GM23248 (cell line): Measurements from ENCODE around the gene B4GALNT1.

ENCODE experiments used
- EZH2 ChIP-seq: fragments of 200-600 bp; sonication (generic); IDR thresholded peaks from 2 replicates; pipeline ENCODE4 v1.6.1; 2018; ENCODE audit warnings: antibody characterized with exemption, mild to moderate bottlenecking; ENCODE audit not compliant: insufficient read depth, poor library complexity, severe bottlenecking
- EZH2phosphoT487 ChIP-seq: fragments of 200-600 bp; sonication (generic); IDR thresholded peaks from 2 replicates; pipeline ENCODE4 v1.6.1; 2018; ENCODE audit warnings: antibody characterized with exemption, moderate library complexity, mild to moderate bottlenecking, low read depth; ENCODE audit not compliant: insufficient read depth

DNA sequence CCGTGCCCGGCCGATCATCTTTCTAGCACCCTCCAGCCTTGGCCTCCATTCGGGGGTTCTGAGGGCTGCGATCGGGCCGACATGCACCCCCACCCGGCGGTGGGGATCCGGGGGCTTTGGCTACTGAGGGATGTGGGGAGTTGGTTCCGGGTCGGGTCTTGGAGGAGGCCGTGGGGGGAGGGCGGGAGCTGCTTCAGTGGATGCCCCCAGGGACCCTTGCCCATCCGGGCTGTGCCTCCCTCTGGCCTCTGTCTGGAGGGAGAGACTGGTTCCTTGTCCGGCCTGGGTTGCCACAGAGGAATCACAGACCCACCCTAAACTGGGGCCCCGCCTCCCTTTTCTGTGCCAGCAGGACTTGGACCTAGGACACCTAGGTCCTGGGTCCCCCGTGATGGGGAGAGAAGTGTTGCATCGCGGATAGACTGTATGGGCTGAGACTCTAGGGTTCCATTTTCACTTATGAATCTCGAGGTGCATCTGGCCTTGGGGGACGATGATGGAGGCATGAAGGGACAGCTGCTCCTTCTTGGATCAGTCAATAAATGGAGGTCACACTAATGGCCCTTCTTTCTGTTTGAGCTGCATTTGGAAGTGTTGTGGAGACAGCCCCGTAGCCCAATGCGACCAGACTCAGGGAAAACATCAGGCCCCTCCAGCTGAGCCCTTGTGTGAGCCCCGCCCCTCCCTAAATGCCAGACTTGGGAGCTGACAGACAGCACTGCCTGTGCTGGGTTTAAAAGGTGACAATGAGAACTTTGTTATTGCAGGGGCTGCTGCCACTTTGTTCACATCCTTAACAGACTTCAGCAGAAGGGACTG lies 27.8 kb downstream of the B4GALNT1 start:
- TF ChIP-seq EZH2phosphoT487: no peak
- no peak for TF ChIP-seq EZH2
